ENCODE measurements around the gene PLEKHN1. TPM values are rescaled to one million over a fixed set of nuclear protein-coding genes. Genes with fewer than 3 reads are reported as not detected.

PLEKHN1 gene
- total and polyA plus RNA-seq, 2 of the 4 experiments (the other 2 are of a cell fraction) = 0.54 to 2.1 TPM

- ChIA-PET POLR2A (ENCODE audit: unreplicated experiment) (no interaction called here), CTCF (no interaction called here)
- Histone ChIP-seq H3K9me3 (ENCODE audit: control insufficient read depth, insufficient read depth, low read length) (no peaks in the 10 kb centered on the region), H2BK20ac (ENCODE audit: low read depth, low read length) (no peak overlapping the region), H2BK15ac (ENCODE audit: low read depth, low read length) (no peak overlapping the region), H3K23ac (ENCODE audit: low read depth, low read length) (no peak overlapping the region), H3K9ac (ENCODE audit: low read depth, low read length) (no peak overlapping the region), H4K8ac (ENCODE audit: low read depth in 2 of 2, low read length in 2 of 2) (0 out of 4 replicates have a peak overlapping the region, but pooled peaks of 1 of the 2 experiments have one; percentile 5), H2BK5ac (ENCODE audit: low read depth, low read length, poor library complexity, severe bottlenecking) (no peak overlapping the region), H3K56ac (ENCODE audit: extremely low read depth, insufficient read depth, low read length) (no peak overlapping the region), H4K91ac (ENCODE audit: insufficient read depth, low read depth, low read length) (no peak overlapping the region; the same call in 1 of the 2 replicates), H2AK9ac (replicated peaks; ENCODE audit: low read depth, low read length, poor library complexity) (peak overlapping the region; percentile 84), H3K4me3 (ENCODE audit: insufficient read depth, low read depth, low read length) (no peak overlapping the region), H3K4me2 (ENCODE audit: low read depth, low read length) (no peak overlapping the region), H3K27ac (ENCODE audit: insufficient read depth, low read length) (no peak overlapping the region), H3K9me1 (ENCODE audit: insufficient read depth, low read length) (peaks cover 2% of the 10 kb centered on the region; the same call in 1 of the 2 replicates), H3K27me3 (ENCODE audit: control insufficient read depth, insufficient read depth, low read length) (no peaks in the 10 kb centered on the region), H3K4me1 (ENCODE audit: control insufficient read depth, insufficient read depth, low read length) (peaks cover 20% of the 10 kb centered on the region), H4K20me1 (ENCODE audit: insufficient read depth, low read length) (peaks cover 52% of the 10 kb centered on the region), H3K18ac (ENCODE audit: low read depth, low read length) (no peak overlapping the region), H2AFZ (replicated peaks; ENCODE audit: low read length, poor library complexity) (peak overlapping the region; percentile 43), H3K14ac (replicated peaks; ENCODE audit: low read depth, low read length) (no peak overlapping the region), H2BK120ac (ENCODE audit: low read depth, low read length) (no peak overlapping the region), H3K79me1 (ENCODE audit: low read depth in 1 of 2, low read length in 2 of 2) (peaks cover 22 to 55% of the 10 kb centered on the region in 2 experiments), H4K5ac (ENCODE audit: low read depth, low read length) (no peak overlapping the region), H3K4ac (ENCODE audit: low read depth, low read length) (no peak overlapping the region), H2AK5ac (ENCODE audit: low read depth, low read length) (peak overlapping the region; percentile 27; the same call in 1 of the 2 replicates), H3K36me3 (ENCODE audit: control insufficient read depth, insufficient read depth, low read length) (peaks cover 28% of the 10 kb centered on the region)
- no TSS peak for BruUV-seq (replicated peaks)
- dilution Hi-C loops (cut with HindIII; ENCODE audit: low sequenced_read_pairs, unreplicated experiment) = no loop called here
- no peak for DNase-seq
- in situ Hi-C loops (cut with MboI; ENCODE audit: low sequenced_read_pairs) = no loop called here
- TF ChIP-seq CEBPB (IDR thresholded peaks at IDR 0.05; ENCODE audit: low read depth, low read length) = no peak
- no peak for TF ChIP-seq FOS (IDR thresholded peaks at IDR 0.05; ENCODE audit: low read depth, low read length)
- TF ChIP-seq BHLHE40 (IDR thresholded peaks at IDR 0.05; ENCODE audit: low read depth, low read length) = no peak
- TF ChIP-seq MAFK (IDR thresholded peaks at IDR 0.05; ENCODE audit: low read depth, low read length) = no peak
- TF ChIP-seq USF2 (IDR thresholded peaks at IDR 0.05; ENCODE audit: low read depth, low read length) = no peak
- no peak for TF ChIP-seq MAZ (IDR thresholded peaks at IDR 0.05; ENCODE audit: borderline replicate concordance, low read depth, low read length)
- TF ChIP-seq CTCF (conservative IDR thresholded peaks at IDR 0.05; ENCODE audit: low read depth, low read length) = no peak
- no peak for TF ChIP-seq CHD1 (IDR thresholded peaks at IDR 0.05; ENCODE audit: low read depth, low read length)
- no peak for TF ChIP-seq RAD21 (IDR thresholded peaks at IDR 0.05; ENCODE audit: low read length)
- no peak for TF ChIP-seq RFX5 (IDR thresholded peaks at IDR 0.05; ENCODE audit: low read depth, low read length)
- TF ChIP-seq MXI1 (IDR thresholded peaks at IDR 0.05; ENCODE audit: borderline replicate concordance, low read depth, low read length) = no peak
- TF ChIP-seq ELK1 (IDR thresholded peaks at IDR 0.05; ENCODE audit: borderline replicate concordance, low read depth, low read length) = no peak
- no peak for TF ChIP-seq NFE2L2 (IDR thresholded peaks at IDR 0.05; ENCODE audit: low read depth, low read length)
- TF ChIP-seq POLR2A (IDR thresholded peaks at IDR 0.05; ENCODE audit: low read depth, low read length) = no peak
- ATAC-seq (ENCODE audit: low read depth) = no peak
- intact Hi-C loops (cut with micrococcal nuclease) = no loop called here
- 78% methylated on average over 4 of the region's 9 CpGs; no CpG with 5 or more reads in 1 of the 2 experiments for WGBS, 2 experiments (ENCODE audit: extremely low coverage in 2 of 2, insufficient read length in 1 of 2)
Measured at GRCh38 chr1:1024149-1024770, 58.0 kb downstream of the PLEKHN1 start.
